Stimulated activated CD8-positive, alpha-beta memory T cell treated with anti-CD3 and anti-CD28 coated beads, Interleukin-12 subunit alpha, Interleukin-12 subunit beta, amount 100 ng/mL, for 1 hour (primary cell): ENCODE measurements around the gene COLEC11.
"Not testable (repeated sequence)": the region's sequence is repeated elsewhere in the genome, so short reads cannot be mapped to it uniquely, and the experiment has no call there.

Source experiments
- DNase-seq: peaks from one replicate; pipeline ENCODE4 v3.0.0-alpha.2; 2020; ENCODE audit warnings: low read depth

The COLEC11 gene

GRCh38 chr2:3625186-3625585 lies 30.3 kb downstream of the COLEC11 start:
- no peak for DNase-seq

- no peak for DNase-seq
These were observed 31.4 kb downstream of the COLEC11 start for GRCh38 chr2:3626118-3626811.

GRCh38 chr2:3626812-3627499 lies 32.0 kb downstream of the COLEC11 start:
- no peak for DNase-seq

- DNase-seq = no peak
These were observed 32.7 kb downstream of the COLEC11 start for GRCh38 chr2:3627500-3628100.

- DNase-seq = no peak
These were observed 33.3 kb downstream of the COLEC11 start for GRCh38 chr2:3628241-3628679.

GRCh38 chr2:3628800-3629199 lies 33.9 kb downstream of the COLEC11 start:
- no peak for DNase-seq

- DNase-seq = no peak
These were observed 35.7 kb downstream of the COLEC11 start for GRCh38 chr2:3630631-3631030.

GRCh38 chr2:3631161-3631850 lies 36.4 kb downstream of the COLEC11 start:
- no peak for DNase-seq

GRCh38 chr2:3631851-3632659 lies 37.1 kb downstream of the COLEC11 start:
- DNase-seq = no peak

- DNase-seq = no peak
These were observed 38.4 kb downstream of the COLEC11 start for GRCh38 chr2:3633089-3633981.

GRCh38 chr2:3633982-3634595 lies 39.2 kb downstream of the COLEC11 start:
- no peak for DNase-seq

- DNase-seq = no peak
These were observed 39.7 kb downstream of the COLEC11 start for GRCh38 chr2:3634596-3635121.

GRCh38 chr2:3635171-3635974 lies 40.5 kb downstream of the COLEC11 start:
- no peak for DNase-seq

- DNase-seq = not testable (repeated sequence)
These were observed 41.0 kb downstream of the COLEC11 start for GRCh38 chr2:3635975-3636327.

- DNase-seq = no peak
These were observed 41.8 kb downstream of the COLEC11 start for GRCh38 chr2:3636586-3637310.

GRCh38 chr2:3637311-3637675 lies 42.4 kb downstream of the COLEC11 start:
- DNase-seq = no peak

- no peak for DNase-seq
These were observed 43.0 kb downstream of the COLEC11 start for GRCh38 chr2:3637692-3638455.

GRCh38 chr2:3638456-3638810 lies 43.5 kb downstream of the COLEC11 start:
- DNase-seq = no peak
